MCF 10A (cell line): ENCODE measurements around the gene TAF11L12. TPM values are rescaled to one million over a fixed set of nuclear protein-coding genes. Genes with fewer than 3 reads are reported as not detected.
A peak's percentile ranks its signal among the peaks of the same experiment; 100 is the strongest.
"Not testable (repeated sequence)": the region's sequence is repeated elsewhere in the genome, so short reads cannot be mapped to it uniquely, and the experiment has no call there.

Experiments
- BruUV-seq: library from RNA; stranded (reverse); fragments of 400-500 nt; replicated peaks from 2 replicates; lab custom pipeline; 2021; lab: Mats Ljungman, UMichigan
- CTCF ChIA-PET: fragments of 300-600 bp; sonication (Branson Sonifier 250); formaldehyde crosslinking; extraction: SDS; loops from one replicate; lab custom pipeline; 2021; ENCODE audit warnings: antibody characterized with exemption, inconsistent platforms; lab: Yijun Ruan, JAX
- POLR2A ChIA-PET: fragments of 300-600, 350-650 bp; sonication (Branson Sonifier 250); formaldehyde crosslinking; extraction: SDS; loops from one replicate; lab custom pipeline; 2020; ENCODE audit warnings: antibody characterized with exemption, inconsistent platforms; lab: Yijun Ruan, JAX
- DNase-seq: peaks from one replicate; pipeline ENCODE4 v3.0.0-alpha.2; 2018; ENCODE audit not compliant: unreplicated experiment
- H3K27ac Mint-ChIP-seq: one replicate; pipeline ENCODE4 v1.8.0; 2022; ENCODE audit warnings: mild to moderate bottlenecking, low read depth, mixed read lengths; ENCODE audit not compliant: unreplicated experiment
- H3K27me3 Mint-ChIP-seq: one replicate; pipeline ENCODE4 v1.8.0; 2022; ENCODE audit warnings: mixed read lengths; ENCODE audit not compliant: insufficient read depth, unreplicated experiment
- H3K36me3 Mint-ChIP-seq: one replicate; pipeline ENCODE4 v1.8.0; 2022; ENCODE audit warnings: mild to moderate bottlenecking, moderate library complexity, mixed read lengths; ENCODE audit not compliant: insufficient read depth, unreplicated experiment
- H3K4me1 Mint-ChIP-seq: one replicate; pipeline ENCODE4 v1.8.0; 2022; ENCODE audit warnings: mixed read lengths; ENCODE audit not compliant: insufficient read depth, unreplicated experiment
- H3K4me3 Mint-ChIP-seq: one replicate; pipeline ENCODE4 v1.8.0; 2022; ENCODE audit warnings: mild to moderate bottlenecking, moderate library complexity, mixed read lengths; ENCODE audit not compliant: unreplicated experiment
- H3K9me3 Mint-ChIP-seq: one replicate; pipeline ENCODE4 v1.8.0; 2022; ENCODE audit warnings: mixed read lengths; ENCODE audit not compliant: unreplicated experiment
- intact Hi-C: fragments of 100-400 bp; cut with micrococcal nuclease; formaldehyde crosslinking; loops from 2 replicates; pipeline ENCODE4 v1.14.1; 2022
- total RNA-seq: library from RNA; stranded (reverse); gene quantifications from 2 replicates; pipeline ENCODE4 v1.2.3, GENCODE V29; 2022
- TF ChIP-seq, protein P1 (sequence below): fragments of 200-600 bp; IDR thresholded peaks from one replicate; pipeline ENCODE4 v1.8.0; 2022; ENCODE audit warnings: antibody characterized with exemption, mild to moderate bottlenecking; ENCODE audit not compliant: unreplicated experiment

The TAF11L12 gene
- total RNA-seq, 1 experiment from 2014 or later, result not detected

- ChIA-PET POLR2A (no interaction called here), CTCF (no interaction called here)
- no peak overlapping the region for H3K4me3 Mint-ChIP-seq
- no peak for DNase-seq
- no peaks in the 10 kb centered on the region for H3K9me3 Mint-ChIP-seq
- H3K27ac Mint-ChIP-seq, result no peak overlapping the region
- intact Hi-C loops, result no loop called here
- TF ChIP-seq, protein P1, sequence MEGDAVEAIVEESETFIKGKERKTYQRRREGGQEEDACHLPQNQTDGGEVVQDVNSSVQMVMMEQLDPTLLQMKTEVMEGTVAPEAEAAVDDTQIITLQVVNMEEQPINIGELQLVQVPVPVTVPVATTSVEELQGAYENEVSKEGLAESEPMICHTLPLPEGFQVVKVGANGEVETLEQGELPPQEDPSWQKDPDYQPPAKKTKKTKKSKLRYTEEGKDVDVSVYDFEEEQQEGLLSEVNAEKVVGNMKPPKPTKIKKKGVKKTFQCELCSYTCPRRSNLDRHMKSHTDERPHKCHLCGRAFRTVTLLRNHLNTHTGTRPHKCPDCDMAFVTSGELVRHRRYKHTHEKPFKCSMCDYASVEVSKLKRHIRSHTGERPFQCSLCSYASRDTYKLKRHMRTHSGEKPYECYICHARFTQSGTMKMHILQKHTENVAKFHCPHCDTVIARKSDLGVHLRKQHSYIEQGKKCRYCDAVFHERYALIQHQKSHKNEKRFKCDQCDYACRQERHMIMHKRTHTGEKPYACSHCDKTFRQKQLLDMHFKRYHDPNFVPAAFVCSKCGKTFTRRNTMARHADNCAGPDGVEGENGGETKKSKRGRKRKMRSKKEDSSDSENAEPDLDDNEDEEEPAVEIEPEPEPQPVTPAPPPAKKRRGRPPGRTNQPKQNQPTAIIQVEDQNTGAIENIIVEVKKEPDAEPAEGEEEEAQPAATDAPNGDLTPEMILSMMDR, result no peak
- H3K4me1 Mint-ChIP-seq, result no peaks in the 10 kb centered on the region
- H3K36me3 Mint-ChIP-seq, result no peaks in the 10 kb centered on the region
- BruUV-seq, result no TSS peak
- H3K27me3 Mint-ChIP-seq, result no peaks in the 10 kb centered on the region
These were observed 5.2 kb upstream of the TAF11L12 start for GRCh38 chr5:17604951-17605350.

DNA sequence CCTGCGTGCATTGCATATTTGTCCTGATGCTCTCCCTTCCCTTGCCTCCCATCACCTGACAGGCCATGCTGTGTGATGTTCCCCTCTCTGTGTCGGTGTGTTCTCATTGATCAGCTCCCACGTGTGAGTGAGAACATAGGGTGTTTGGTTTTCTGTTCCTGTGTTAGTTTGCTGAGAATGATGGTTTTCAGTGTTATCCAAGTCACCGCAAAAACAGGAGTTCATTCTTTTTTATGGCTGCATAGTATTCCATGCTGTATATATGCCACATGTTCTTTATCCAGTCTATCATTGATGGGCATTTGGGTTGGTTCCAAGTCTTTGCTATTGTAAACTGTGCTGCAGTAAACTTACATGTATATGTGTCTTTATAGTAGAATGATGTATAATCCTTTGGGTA is 2.7 kb upstream of the TAF11L12 start:
- CTCF ChIA-PET, BruUV-seq, intact Hi-C loops, DNase-seq, H3K36me3 Mint-ChIP-seq, H3K27me3 Mint-ChIP-seq, H3K4me3 Mint-ChIP-seq, H3K4me1 Mint-ChIP-seq, H3K27ac Mint-ChIP-seq, H3K9me3 Mint-ChIP-seq: not testable (repeated sequence)
- POLR2A ChIA-PET, result interaction anchor here (1.1 kb wide), 1 partner anchor 391 kb away, joined by 3 read pairs; no protein-coding TSS in a partner anchor

- H3K27ac Mint-ChIP-seq, result no peak overlapping the region
- peaks cover 9% of the 10 kb centered on the region for H3K4me1 Mint-ChIP-seq
- CTCF ChIA-PET, result no interaction called here
- no peak for DNase-seq
- H3K9me3 Mint-ChIP-seq, result no peaks in the 10 kb centered on the region
- H3K36me3 Mint-ChIP-seq, result no peaks in the 10 kb centered on the region
- no peak overlapping the region for H3K4me3 Mint-ChIP-seq
- intact Hi-C loops, result no loop called here
- TF ChIP-seq, protein P1, result no peak
- BruUV-seq, result no TSS peak
- no peaks in the 10 kb centered on the region for H3K27me3 Mint-ChIP-seq
- POLR2A ChIA-PET, result no interaction called here
These were observed 4.8 kb downstream of the TAF11L12 start for GRCh38 chr5:17614872-17615605.

DNA sequence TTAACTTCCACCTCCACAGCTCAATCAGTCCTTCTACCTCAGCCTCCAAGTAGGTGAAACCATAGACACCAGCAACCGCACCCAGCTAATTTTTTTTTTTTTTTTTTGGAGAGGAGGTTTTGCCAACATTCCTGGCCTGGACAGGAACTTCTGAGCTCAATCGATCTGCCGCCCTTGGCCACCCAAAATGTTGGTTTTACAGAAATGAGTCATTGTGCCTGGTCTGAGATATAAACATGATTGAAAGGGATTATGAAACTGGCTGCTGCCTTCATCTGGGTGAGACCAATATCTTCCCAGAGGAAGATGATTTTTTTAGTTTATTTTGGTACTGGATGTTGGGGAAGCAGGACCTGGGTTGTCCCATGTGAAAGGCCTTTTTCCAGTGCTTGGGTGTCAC is 9.2 kb downstream of the TAF11L12 start:
- Mint-ChIP-seq H3K27ac (no peak overlapping the region), H3K4me1 (peaks cover 9% of the 10 kb centered on the region), H3K27me3 (no peaks in the 10 kb centered on the region), H3K36me3 (no peaks in the 10 kb centered on the region), H3K4me3 (no peak overlapping the region), H3K9me3 (no peaks in the 10 kb centered on the region)
- ChIA-PET POLR2A (no interaction called here), CTCF (no interaction called here)
- TF ChIP-seq, protein P1, result no peak
- DNase-seq, result peak; percentile 65
- BruUV-seq, result no TSS peak
- intact Hi-C loops, result no loop called here
